A549 (cell line): ENCODE measurements around the gene PRR35. TPM values are rescaled to one million over a fixed set of nuclear protein-coding genes. Genes with fewer than 3 reads are reported as not detected.
A peak's percentile ranks its signal among the peaks of the same experiment; 100 is the strongest.

Source experiments
- ATAC-seq, 2 experiments: fragments of 200-7000 bp in 1 of 2; fragments of >200 bp in 1 of 2; cut with Nextera tagmentation in 1 of 2; cut with Tn5 transposase in 1 of 2; 3 replicates each; pipeline versions ENCODE4 v1.8.0 to v1.9.1; 2018 to 2020; ENCODE audit warnings: mild to moderate bottlenecking in 1 of 2, moderate library complexity in 1 of 2
- CTCF ChIA-PET: fragments of 300-600 bp; sonication (Branson Sonifier 250); formaldehyde crosslinking; extraction: SDS; loops from one replicate; lab custom pipeline; 2021; ENCODE audit warnings: antibody characterized with exemption, inconsistent platforms; lab: Yijun Ruan, JAX
- POLR2A ChIA-PET: fragments of 350-600 bp; formaldehyde crosslinking; extraction: SDS; loops from one replicate; lab custom pipeline; 2021; ENCODE audit warnings: antibody characterized with exemption, inconsistent platforms; lab: Yijun Ruan, JAX
- DNase-seq, 2 experiments: peaks; one replicate each; pipeline versions ENCODE4 v3.0.0 to v3.0.0-alpha.2; 2011 to 2016; ENCODE audit warnings: low read depth in 1 of 2, low spot score in 1 of 2
- FAIRE-seq: peaks from 2 replicates; lab custom pipeline; 2011; peaks lifted over from hg19 to GRCh38; lab: Jason Lieb, UNC
- H3K27ac ChIP-seq, 2 experiments: fragments of >200 bp; sonication (Bioruptor Twin); formaldehyde crosslinking; 3 replicates each; pipeline ENCODE4 v1.5.1; 2016 to 2017
- H3K4me1 ChIP-seq: fragments of >200 bp; sonication (Bioruptor Twin); formaldehyde crosslinking; 3 replicates; pipeline ENCODE4 v1.6.1; 2016
- H3K4me2 ChIP-seq: fragments of >200 bp; sonication (Bioruptor Twin); formaldehyde crosslinking; 3 replicates; pipeline ENCODE4 v1.6.1; 2016
- H3K4me3 ChIP-seq: fragments of >200 bp; sonication (Bioruptor Twin); formaldehyde crosslinking; 3 replicates; pipeline ENCODE4 v1.5.1; 2016
- H3K9me3 ChIP-seq: fragments of >200 bp; sonication (Bioruptor Twin); formaldehyde crosslinking; 3 replicates; pipeline ENCODE4 v1.6.1; 2016
- CEBPB ChIP-seq, 2 experiments: fragments of >200 bp in 1 of 2; sonication (Bioruptor Twin) in 1 of 2; formaldehyde crosslinking in 1 of 2; IDR thresholded peaks; 2 replicates each; pipeline ENCODE4 v1.6.1; 2012 to 2016
- CHD2 ChIP-seq: fragments of 150-350 bp; IDR thresholded peaks from 2 replicates; pipeline ENCODE4 v1.6.1; 2014; ENCODE audit warnings: low read length; ENCODE audit not compliant: partially characterized antibody
- CHD4 ChIP-seq: fragments of 200-600 bp; sonication (generic); IDR thresholded peaks from 2 replicates; pipeline ENCODE4 v1.6.1; 2016; ENCODE audit warnings: antibody characterized with exemption, mild to moderate bottlenecking, borderline replicate concordance
- FOXS1 ChIP-seq: fragments of 250-450 bp; sonication (Bioruptor Pico); IDR thresholded peaks from 2 replicates; pipeline ENCODE4 v1.5.0; 2020; ENCODE audit warnings: mild to moderate bottlenecking, moderate library complexity
- GATA3 ChIP-seq: IDR thresholded peaks from 2 replicates; pipeline ENCODE4 v1.6.1; 2012; ENCODE audit warnings: borderline replicate concordance
- JUN ChIP-seq, 2 experiments: fragments of >200 bp; sonication (Bioruptor Twin); formaldehyde crosslinking; IDR thresholded peaks; 2 replicates in 1 of 2; 3 replicates in 1 of 2; pipeline ENCODE4 v1.6.1; 2016 to 2017
- KDM1A ChIP-seq: fragments of 200-600 bp; sonication (generic); IDR thresholded peaks from 2 replicates; pipeline ENCODE4 v1.6.1; 2016; ENCODE audit warnings: low read depth, mild to moderate bottlenecking
- KDM5A ChIP-seq: fragments of 200-600 bp; sonication (generic); IDR thresholded peaks from 2 replicates; pipeline ENCODE4 v1.6.1; 2016; ENCODE audit warnings: antibody characterized with exemption, mild to moderate bottlenecking
- MAZ ChIP-seq: fragments of 150-350 bp; IDR thresholded peaks from 2 replicates; pipeline ENCODE4 v1.6.1; 2014; ENCODE audit warnings: antibody characterized with exemption, low read depth, low read length, borderline replicate concordance
- NPAS2 ChIP-seq: fragments of 250-450 bp; sonication (Bioruptor Pico); IDR thresholded peaks from 2 replicates; pipeline ENCODE4 v1.8.0; 2022; ENCODE audit warnings: mild to moderate bottlenecking, moderate library complexity, borderline replicate concordance
- PHF8 ChIP-seq: fragments of 200-600 bp; sonication (generic); IDR thresholded peaks from 2 replicates; pipeline ENCODE4 v1.6.1; 2016; ENCODE audit warnings: low read depth, mild to moderate bottlenecking, antibody characterized with exemption, moderate library complexity, borderline replicate concordance
- POLR2A ChIP-seq: IDR thresholded peaks from 2 replicates; pipeline ENCODE4 v1.6.1; 2012; ENCODE audit warnings: mild to moderate bottlenecking, low read length
- RAD21 ChIP-seq, 2 experiments: fragments of >200 bp in 1 of 2; sonication (Bioruptor Twin) in 1 of 2; formaldehyde crosslinking in 1 of 2; IDR thresholded peaks in 1 of 2; conservative IDR thresholded peaks in 1 of 2; 2 replicates in 1 of 2; 3 replicates in 1 of 2; pipeline ENCODE4 v1.6.1; 2012 to 2018; ENCODE audit warnings: inconsistent platforms in 1 of 2
- RARB ChIP-seq: fragments of 250-450 bp; sonication (Bioruptor Pico); IDR thresholded peaks from 2 replicates; pipeline ENCODE4 v1.8.0; 2021; ENCODE audit warnings: mild to moderate bottlenecking, moderate library complexity
- RFX5 ChIP-seq: fragments of 450-650 bp; IDR thresholded peaks from 2 replicates; pipeline ENCODE4 v1.7.1; 2014; ENCODE audit warnings: antibody characterized with exemption, mild to moderate bottlenecking, moderate library complexity
- RNF2 ChIP-seq: fragments of 200-600 bp; sonication (generic); IDR thresholded peaks from 2 replicates; pipeline ENCODE4 v1.6.1; 2016; ENCODE audit warnings: low read depth, mild to moderate bottlenecking, antibody characterized with exemption, moderate library complexity, borderline replicate concordance
- TFCP2L1 ChIP-seq: fragments of 250-450 bp; sonication (Bioruptor Pico); IDR thresholded peaks from 2 replicates; pipeline ENCODE4 v1.5.0; 2021; ENCODE audit warnings: mild to moderate bottlenecking
- TP53 ChIP-seq: fragments of 250-450 bp; sonication (Bioruptor Pico); IDR thresholded peaks from 2 replicates; pipeline ENCODE4 v1.5.0; 2021; ENCODE audit warnings: mild to moderate bottlenecking, moderate library complexity
- WGBS: methylation state at CpG from one replicate; pipeline ENCODE4 v1.1.6; 2017; ENCODE audit errors: missing lambda C conversion rate; 5-methylcytosine and 5-hydroxymethylcytosine counted together
- polyA plus RNA-seq, 4 experiments: library from polyadenylated mRNA; depleted of rRNA in 3 of 4; stranded (reverse); fragments of >200 nt; fragmentation: RNase III in 1 of 4; extraction: RNeasy Plus Mini Kit Qiagen cat#74134 plus additional on column Dnase treatment in 1 of 4; gene quantifications; 2 replicates in 3 of 4; 3 replicates in 1 of 4; pipeline ENCODE4 v1.2.3, GENCODE V29; 2011 to 2017
- TF ChIP-seq, protein P1 (sequence below): fragments of >200 bp; sonication (Bioruptor Twin); formaldehyde crosslinking; IDR thresholded peaks from 3 replicates; pipeline ENCODE4 v1.6.1; 2016
- TF ChIP-seq, protein P2 (sequence below): IDR thresholded peaks from 2 replicates; pipeline ENCODE4 v1.6.1; 2012
- TF ChIP-seq, protein P3 (sequence below): fragments of >200 bp; sonication (Bioruptor Twin); formaldehyde crosslinking; IDR thresholded peaks from 2 replicates; pipeline ENCODE4 v1.6.1; 2016
- TF ChIP-seq, protein P4 (sequence below): fragments of >200 bp; sonication (Bioruptor Twin); formaldehyde crosslinking; IDR thresholded peaks from 3 replicates; pipeline ENCODE4 v1.5.1; 2016
- TF ChIP-seq, protein P5 (sequence below): fragments of 250-450 bp; sonication (Bioruptor Pico); IDR thresholded peaks from 2 replicates; pipeline ENCODE4 v1.5.0; 2020; ENCODE audit warnings: low read depth, mild to moderate bottlenecking, moderate library complexity

Gene PRR35
- polyA plus RNA-seq, 2 of the 4 experiments (the other 2 are of a cell fraction), result 0.04 TPM

DNA sequence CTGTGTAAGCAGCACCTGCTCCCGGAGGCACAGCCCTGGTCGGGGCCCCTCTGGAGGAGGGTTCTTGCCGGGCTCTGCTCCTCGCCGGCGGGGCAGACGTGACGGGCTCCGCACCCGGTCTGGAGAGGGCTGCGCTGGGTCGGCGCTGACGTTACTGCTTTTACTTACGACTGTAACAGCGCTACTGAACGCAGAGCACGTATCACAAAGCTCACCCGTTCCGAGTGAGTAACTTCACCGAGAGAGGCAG is 28.4 kb downstream of the PRR35 start:
- 2% methylated on average over 19 of the region's 21 CpGs for WGBS
- POLR2A ChIA-PET, result interaction anchor here (0.8 to 1.3 kb wide), 4 partner anchors 9 to 71 kb away, joined by 3 read pairs; partner anchors contain the start of genes METTL26 and WDR90

DNA sequence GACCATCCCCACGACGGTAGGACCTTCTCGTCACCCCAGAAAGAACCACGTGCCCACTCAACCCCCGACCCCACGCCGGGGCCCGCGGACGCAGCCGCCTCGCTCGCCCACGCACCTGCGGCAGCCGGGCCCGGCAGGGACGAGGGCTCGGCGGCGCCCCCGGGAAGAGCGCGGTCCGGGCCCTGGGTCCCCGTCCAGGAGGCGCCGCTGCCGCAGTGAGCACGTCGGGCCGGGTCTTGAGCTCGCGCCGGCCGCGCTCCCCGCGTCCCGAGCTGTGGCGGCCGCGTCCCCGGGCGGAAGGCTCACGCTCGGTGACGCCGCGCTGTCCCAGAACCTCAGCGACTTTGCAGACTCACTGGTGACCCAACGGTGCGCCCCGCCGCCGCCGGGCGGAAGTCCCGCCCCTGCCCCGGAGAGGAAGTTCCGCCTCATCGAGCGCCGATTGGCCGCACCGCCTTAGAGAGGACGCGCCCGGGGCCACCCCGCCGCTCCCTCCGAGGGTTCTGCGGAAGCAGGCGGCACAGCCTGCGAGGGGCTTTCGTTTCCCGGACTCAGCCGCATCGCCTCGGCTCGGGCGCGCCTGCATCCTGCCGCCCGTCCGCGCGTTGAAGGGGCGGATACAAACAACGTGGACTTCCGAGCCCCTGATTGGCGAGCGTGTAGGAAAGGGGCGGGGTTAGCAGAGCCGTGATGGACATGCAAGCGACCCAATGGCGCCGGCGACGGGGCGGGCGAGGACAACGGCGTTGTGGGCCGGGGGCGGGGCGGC is 28.9 kb downstream of the PRR35 start:
- ChIA-PET POLR2A (interaction anchor here (0.8 to 1.3 kb wide), 4 partner anchors 10 to 70 kb away, joined by 3 read pairs; partner anchors contain the start of genes METTL26 and WDR90), CTCF (interaction anchor here (0.9 to 1.3 kb wide), 4 partner anchors 9 to 68 kb away, joined by 3 to 5 read pairs (median 4); no protein-coding TSS in a partner anchor)
- peak overlapping the region; percentile 90 for H3K4me3 ChIP-seq
- FAIRE-seq (no peak), ATAC-seq (peak; percentile 73 to 86), DNase-seq (peak; percentile 81 to 97)
- H3K9me3 ChIP-seq, result no peaks in the 10 kb centered on the region
- no peak for TF ChIP-seq NPAS2 (CRISPR knock-in tag)
- peak; percentile 86 for TF ChIP-seq POLR2A
- TF ChIP-seq RAD21 (conservative IDR thresholded peaks at IDR 0.05 in 1 of 2, IDR thresholded peaks at IDR 0.05 in 1 of 2), result peak in 1 of 2 experiments; percentile 20; a peak in 2 of 5 replicates
- TF ChIP-seq, protein P1, sequence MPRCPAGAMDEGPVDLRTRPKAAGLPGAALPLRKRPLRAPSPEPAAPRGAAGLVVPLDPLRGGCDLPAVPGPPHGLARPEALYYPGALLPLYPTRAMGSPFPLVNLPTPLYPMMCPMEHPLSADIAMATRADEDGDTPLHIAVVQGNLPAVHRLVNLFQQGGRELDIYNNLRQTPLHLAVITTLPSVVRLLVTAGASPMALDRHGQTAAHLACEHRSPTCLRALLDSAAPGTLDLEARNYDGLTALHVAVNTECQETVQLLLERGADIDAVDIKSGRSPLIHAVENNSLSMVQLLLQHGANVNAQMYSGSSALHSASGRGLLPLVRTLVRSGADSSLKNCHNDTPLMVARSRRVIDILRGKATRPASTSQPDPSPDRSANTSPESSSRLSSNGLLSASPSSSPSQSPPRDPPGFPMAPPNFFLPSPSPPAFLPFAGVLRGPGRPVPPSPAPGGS, result peak; percentile 87; the same call in 1 of the 3 replicates
- peak; percentile 37 to 89; a peak in 4 of 5 replicates for TF ChIP-seq JUN (IDR thresholded peaks at IDR 0.05)
- peak; percentile 36; the same call in 1 of the 2 replicates for TF ChIP-seq PHF8
- TF ChIP-seq CHD4, result no peak
- 0 out of 2 replicates have a peak, but pooled peaks have one; percentile 38 for TF ChIP-seq TFCP2L1
- TF ChIP-seq TP53 (CRISPR knock-in tag), result 0 out of 2 replicates have a peak, but pooled peaks have one; percentile 65
- H3K27ac ChIP-seq, result peak overlapping the region; percentile 96 to 98
- H3K4me1 ChIP-seq, result peaks cover 41% of the 10 kb centered on the region
- 3% methylated on average over 5 of the region's 107 CpGs for WGBS
- H3K4me2 ChIP-seq, result peak overlapping the region; percentile 74

More for the DNA sequence above, 28.4 kb downstream of the PRR35 start:
- peak overlapping the region; percentile 90 for H3K4me3 ChIP-seq
- H3K27ac ChIP-seq, result peak overlapping the region; percentile 96 to 98
- ATAC-seq, result peak; percentile 6 to 9
- peaks cover 38% of the 10 kb centered on the region for H3K4me1 ChIP-seq
- no peak for FAIRE-seq
- CTCF ChIA-PET, result interaction anchor here (0.9 to 1.3 kb wide), 4 partner anchors 9 to 68 kb away, joined by 3 to 5 read pairs (median 4); no protein-coding TSS in a partner anchor
- TF ChIP-seq, protein P2, sequence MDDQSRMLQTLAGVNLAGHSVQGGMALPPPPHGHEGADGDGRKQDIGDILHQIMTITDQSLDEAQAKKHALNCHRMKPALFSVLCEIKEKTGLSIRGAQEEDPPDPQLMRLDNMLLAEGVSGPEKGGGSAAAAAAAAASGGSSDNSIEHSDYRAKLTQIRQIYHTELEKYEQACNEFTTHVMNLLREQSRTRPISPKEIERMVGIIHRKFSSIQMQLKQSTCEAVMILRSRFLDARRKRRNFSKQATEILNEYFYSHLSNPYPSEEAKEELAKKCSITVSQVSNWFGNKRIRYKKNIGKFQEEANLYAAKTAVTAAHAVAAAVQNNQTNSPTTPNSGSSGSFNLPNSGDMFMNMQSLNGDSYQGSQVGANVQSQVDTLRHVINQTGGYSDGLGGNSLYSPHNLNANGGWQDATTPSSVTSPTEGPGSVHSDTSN, result no peak
- TF ChIP-seq PHF8, result no peak
- TF ChIP-seq KDM1A, result no peak
- TF ChIP-seq NPAS2 (CRISPR knock-in tag), result no peak
- TF ChIP-seq POLR2A, result no peak
- TF ChIP-seq, protein P3, sequence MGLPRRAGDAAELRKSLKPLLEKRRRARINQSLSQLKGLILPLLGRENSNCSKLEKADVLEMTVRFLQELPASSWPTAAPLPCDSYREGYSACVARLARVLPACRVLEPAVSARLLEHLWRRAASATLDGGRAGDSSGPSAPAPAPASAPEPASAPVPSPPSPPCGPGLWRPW, result no peak
- no peak for TF ChIP-seq RFX5
- H3K9me3 ChIP-seq, result no peaks in the 10 kb centered on the region
- DNase-seq, result peak in 1 of 2 experiments; percentile 67
- peak overlapping the region; percentile 74 for H3K4me2 ChIP-seq

DNA sequence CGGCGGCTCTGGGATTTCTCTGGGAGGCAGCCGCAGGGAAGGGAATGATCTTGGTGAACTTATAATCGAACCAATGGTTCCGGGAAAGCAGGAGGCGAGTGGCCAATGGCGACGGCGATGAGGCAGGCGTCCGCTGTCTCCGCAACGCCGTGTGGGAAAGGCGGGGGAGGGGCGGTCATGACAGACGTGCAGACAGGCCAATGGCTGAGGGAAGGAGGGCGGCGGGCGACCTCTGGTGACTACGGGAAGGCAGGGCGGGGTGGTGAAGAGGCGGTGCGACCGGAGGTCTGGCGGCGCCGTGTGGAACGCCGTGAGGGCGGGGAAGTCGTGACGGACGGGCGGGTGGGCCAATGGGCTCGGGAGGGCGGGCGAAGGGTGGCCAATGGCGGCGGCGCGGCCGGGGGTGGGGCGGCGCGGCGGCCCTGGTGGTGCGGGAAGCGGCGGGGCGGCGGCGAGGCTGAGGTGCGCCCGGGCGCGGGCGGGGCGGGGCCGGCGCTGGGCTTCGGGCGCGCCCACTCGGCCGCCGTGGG is 29.5 kb downstream of the PRR35 start, which contains the start of gene RAB40C:
Gene RAB40C (plus strand): TSS at position 409 of the 530 bp plus-strand sequence. CDS start 226 bp downstream, outside the sequence.
- peak; percentile 93 to 99 for DNase-seq
- Histone ChIP-seq H3K9me3 (no peaks in the 10 kb centered on the region), H3K4me2 (peak within 1 kb of the TSS; percentile 96), H3K4me1 (peaks cover 41% of the 10 kb centered on the region), H3K27ac (peak within 1 kb of the TSS; percentile 96 to 98), H3K4me3 (peak within 1 kb of the TSS; percentile 90)
- ATAC-seq, result peak; percentile 80 to 89
- ChIA-PET POLR2A (interaction anchor here (0.9 to 1.2 kb wide), 3 partner anchors 38 to 70 kb away, joined by 3 to 4 read pairs (median 3); partner anchors contain the start of gene METTL26), CTCF (interaction anchor here (0.8 to 3.1 kb wide), 10 partner anchors 10 to 70 kb away, joined by 3 to 14 read pairs (median 4); no protein-coding TSS in a partner anchor)
- no peak for FAIRE-seq
- 0% methylated on average over 25 of the region's 67 CpGs for WGBS
- TF ChIP-seq KDM5A, result no peak
- TF ChIP-seq MAZ, result peak; percentile 24; the same call in 1 of the 2 replicates
- no peak for TF ChIP-seq RARB (CRISPR knock-in tag)
- peak; percentile 81; the same call in 1 of the 2 replicates for TF ChIP-seq RFX5
- no peak for TF ChIP-seq TP53 (CRISPR knock-in tag)
- TF ChIP-seq RNF2, result no peak
- TF ChIP-seq CHD2, result peak; percentile 72
- TF ChIP-seq, protein P4, sequence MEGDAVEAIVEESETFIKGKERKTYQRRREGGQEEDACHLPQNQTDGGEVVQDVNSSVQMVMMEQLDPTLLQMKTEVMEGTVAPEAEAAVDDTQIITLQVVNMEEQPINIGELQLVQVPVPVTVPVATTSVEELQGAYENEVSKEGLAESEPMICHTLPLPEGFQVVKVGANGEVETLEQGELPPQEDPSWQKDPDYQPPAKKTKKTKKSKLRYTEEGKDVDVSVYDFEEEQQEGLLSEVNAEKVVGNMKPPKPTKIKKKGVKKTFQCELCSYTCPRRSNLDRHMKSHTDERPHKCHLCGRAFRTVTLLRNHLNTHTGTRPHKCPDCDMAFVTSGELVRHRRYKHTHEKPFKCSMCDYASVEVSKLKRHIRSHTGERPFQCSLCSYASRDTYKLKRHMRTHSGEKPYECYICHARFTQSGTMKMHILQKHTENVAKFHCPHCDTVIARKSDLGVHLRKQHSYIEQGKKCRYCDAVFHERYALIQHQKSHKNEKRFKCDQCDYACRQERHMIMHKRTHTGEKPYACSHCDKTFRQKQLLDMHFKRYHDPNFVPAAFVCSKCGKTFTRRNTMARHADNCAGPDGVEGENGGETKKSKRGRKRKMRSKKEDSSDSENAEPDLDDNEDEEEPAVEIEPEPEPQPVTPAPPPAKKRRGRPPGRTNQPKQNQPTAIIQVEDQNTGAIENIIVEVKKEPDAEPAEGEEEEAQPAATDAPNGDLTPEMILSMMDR, result no peak
- TF ChIP-seq CEBPB (IDR thresholded peaks at IDR 0.05), result no peak
- TF ChIP-seq, protein P5, sequence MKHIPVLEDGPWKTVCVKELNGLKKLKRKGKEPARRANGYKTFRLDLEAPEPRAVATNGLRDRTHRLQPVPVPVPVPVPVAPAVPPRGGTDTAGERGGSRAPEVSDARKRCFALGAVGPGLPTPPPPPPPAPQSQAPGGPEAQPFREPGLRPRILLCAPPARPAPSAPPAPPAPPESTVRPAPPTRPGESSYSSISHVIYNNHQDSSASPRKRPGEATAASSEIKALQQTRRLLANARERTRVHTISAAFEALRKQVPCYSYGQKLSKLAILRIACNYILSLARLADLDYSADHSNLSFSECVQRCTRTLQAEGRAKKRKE (CRISPR knock-in tag), result no peak
- no peak for TF ChIP-seq NPAS2 (CRISPR knock-in tag)
- TF ChIP-seq GATA3, result no peak
- TF ChIP-seq FOXS1 (CRISPR knock-in tag), result no peak
- TF ChIP-seq, protein P3, result no peak
